GM21825 (cell line): Measurements from ENCODE around the gene CRELD2.

Source experiments
- ATAC-seq: cut with Tn5 transposase; IDR thresholded peaks from one replicate; pipeline ENCODE4 v1.9.1; 2021; ENCODE audit warnings: mild to moderate bottlenecking, moderate library complexity; ENCODE audit not compliant: unreplicated experiment

The CRELD2 gene

GRCh38 chr22:49910229-49911155 is 7.9 kb upstream of the CRELD2 start:
- ATAC-seq = no peak

- ATAC-seq = no peak
These were observed 6.4 kb upstream of the CRELD2 start for GRCh38 chr22:49911881-49912625.

GRCh38 chr22:49913026-49913425 is 5.4 kb upstream of the CRELD2 start:
- no peak for ATAC-seq

GRCh38 chr22:49913446-49913845 is 5.0 kb upstream of the CRELD2 start:
- ATAC-seq = no peak

- ATAC-seq = no peak
These were observed 4.2 kb upstream of the CRELD2 start for GRCh38 chr22:49914256-49914655.

- no peak for ATAC-seq
These were observed 2.8 kb upstream of the CRELD2 start for GRCh38 chr22:49915610-49916009.

- no peak for ATAC-seq
These were observed 1.6 kb upstream of the CRELD2 start for GRCh38 chr22:49916831-49917230.

- ATAC-seq = no peak
These were observed 762 bp downstream of the CRELD2 start for GRCh38 chr22:49918911-49919881.

- no peak for ATAC-seq
These were observed 2.4 kb downstream of the CRELD2 start for GRCh38 chr22:49920859-49921258.

- ATAC-seq = no peak
These were observed 3.3 kb downstream of the CRELD2 start for GRCh38 chr22:49921508-49922278.

- no peak for ATAC-seq
These were observed 4.0 kb downstream of the CRELD2 start for GRCh38 chr22:49922484-49922883.

- ATAC-seq = no peak
These were observed 4.5 kb downstream of the CRELD2 start for GRCh38 chr22:49922926-49923325.

GRCh38 chr22:49923445-49923844 is 5.0 kb downstream of the CRELD2 start:
- no peak for ATAC-seq

- no peak for ATAC-seq
These were observed 5.8 kb downstream of the CRELD2 start for GRCh38 chr22:49924113-49924833.

- no peak for ATAC-seq
These were observed 7.2 kb downstream of the CRELD2 start for GRCh38 chr22:49925525-49926128.

- no peak for ATAC-seq
These were observed 8.5 kb downstream of the CRELD2 start for GRCh38 chr22:49926916-49927315.

GRCh38 chr22:49927483-49928184 is 9.2 kb downstream of the CRELD2 start:
- no peak for ATAC-seq

- no peak for ATAC-seq
These were observed 9.7 kb downstream of the CRELD2 start for GRCh38 chr22:49928185-49928495.
